SH-SY5Y (cell line): ENCODE results near the gene TMEM164.

Experiments
- GATA2 ChIP-seq: IDR thresholded peaks from 2 replicates; pipeline ENCODE4 v1.6.1; 2011; ENCODE audit warnings: mild to moderate bottlenecking, low read depth, low read length
- GATA3 ChIP-seq: IDR thresholded peaks from 2 replicates; pipeline ENCODE4 v1.6.1; 2011; ENCODE audit warnings: low read depth, mild to moderate bottlenecking, low read length, moderate library complexity

GRCh38 chrX:110143454-110144210 is 140.7 kb downstream of the TMEM164 start:
- TF ChIP-seq GATA2 (no peak), GATA3 (no peak)
